ENCODE data around the gene SLC5A11. TPM values are rescaled to one million over a fixed set of nuclear protein-coding genes. Genes with fewer than 3 reads are reported as not detected.
"Not testable (repeated sequence)": the region's sequence is repeated elsewhere in the genome, so short reads cannot be mapped to it uniquely, and the experiment has no call there.

SLC5A11 gene
- total RNA-seq: not detected
- long read RNA-seq: 0 reads

GRCh38 chr16:24845726-24846547 lies at the start of gene SLC5A11:
Gene SLC5A11, plus strand, starts transcription at chr16:24845963. Its CDS starts 12,681 bp downstream, at chr16:24858644.
- intact Hi-C loops (cut with DNase I): no loop called here
- ATAC-seq: no peak
- DNase-seq (ENCODE audit: missing footprints): no peak

DNA sequence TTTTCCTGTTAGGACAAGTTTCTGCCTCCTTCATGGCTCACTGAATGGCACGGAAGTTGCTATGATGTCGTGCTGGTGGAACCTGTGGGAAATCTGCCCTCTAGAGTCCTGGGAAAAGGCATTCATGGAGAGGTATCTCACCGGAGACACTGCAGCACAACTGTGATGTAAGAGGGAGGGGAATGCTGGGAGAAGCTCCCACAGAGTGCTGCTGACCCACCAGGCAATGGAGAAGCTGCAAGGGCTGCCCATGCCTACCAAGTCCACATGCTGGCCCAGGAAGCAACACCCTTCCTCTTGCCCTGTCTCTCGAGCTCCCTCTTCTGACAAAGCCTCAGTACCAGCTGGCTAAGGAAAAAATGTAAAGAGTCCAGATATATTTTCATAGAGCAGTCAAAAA lies 45.2 kb upstream of the SLC5A11 start:
- intact Hi-C loops (cut with DNase I): loop anchor here (5.0 kb wide), 1 partner anchor 233 kb away; no protein-coding TSS in a partner anchor
- ATAC-seq (no peak), DNase-seq (ENCODE audit: missing footprints) (no peak)

- ATAC-seq (no peak), DNase-seq (ENCODE audit: missing footprints) (no peak)
- intact Hi-C loops (cut with DNase I): loop anchor here (5.0 kb wide), 1 partner anchor 235 kb away; no protein-coding TSS in a partner anchor
These were observed 43.9 kb upstream of the SLC5A11 start for GRCh38 chr16:24801761-24802302.

GRCh38 chr16:24805484-24805883 lies 40.3 kb upstream of the SLC5A11 start:
- DNase-seq (ENCODE audit: missing footprints) (no peak), ATAC-seq (no peak)
- intact Hi-C loops (cut with DNase I): no loop called here

- intact Hi-C loops (cut with DNase I): no loop called here
- no peak for DNase-seq (ENCODE audit: missing footprints)
- no peak for ATAC-seq
These were observed 38.5 kb upstream of the SLC5A11 start for GRCh38 chr16:24807301-24807700.

DNA sequence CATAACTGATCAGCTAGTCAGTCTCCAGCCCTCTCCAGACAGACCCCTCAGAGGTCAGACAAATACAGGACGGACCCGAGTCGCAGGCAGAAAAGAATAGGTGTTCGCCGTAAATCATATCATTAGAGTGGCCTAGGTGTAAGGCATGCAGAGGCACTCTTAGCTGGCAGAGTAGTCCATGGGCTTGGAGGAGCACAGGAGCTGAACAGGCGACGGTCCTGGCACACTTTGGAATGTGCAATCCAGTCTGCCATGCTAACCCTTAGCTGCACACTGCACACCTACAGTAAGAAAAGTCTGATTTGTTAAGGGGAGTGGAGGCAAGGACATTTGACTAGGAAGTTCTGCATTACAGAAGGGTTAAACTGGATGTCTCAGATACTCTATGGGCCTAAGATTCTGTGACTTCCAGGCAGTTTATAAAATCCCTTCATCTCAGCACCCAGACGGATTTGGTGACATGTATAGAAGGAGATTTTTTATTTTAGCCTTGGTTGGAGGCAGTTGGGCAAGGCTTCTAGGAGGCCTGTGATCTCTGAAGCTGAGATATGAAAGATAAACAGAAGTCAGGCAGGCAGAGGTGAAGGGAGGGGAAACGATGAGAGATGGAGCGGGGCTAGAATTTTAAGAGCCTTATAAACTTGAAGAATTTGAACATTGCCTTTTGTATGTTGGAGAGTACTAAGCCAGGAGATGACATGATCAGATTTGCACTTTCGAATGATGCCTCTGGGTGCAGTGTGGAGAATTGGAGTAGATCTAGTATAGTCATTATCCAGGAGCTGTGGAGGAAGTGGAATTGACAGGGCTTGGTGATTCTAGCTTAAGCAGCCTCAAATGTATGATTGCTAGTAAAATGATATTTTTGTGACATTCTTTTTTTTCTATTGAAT lies 34.6 kb upstream of the SLC5A11 start:
- no peak for DNase-seq (ENCODE audit: missing footprints)
- intact Hi-C loops (cut with DNase I): no loop called here
- no peak for ATAC-seq

GRCh38 chr16:24812813-24813212 lies 33.0 kb upstream of the SLC5A11 start:
- intact Hi-C loops (cut with DNase I); DNase-seq (ENCODE audit: missing footprints): not testable (repeated sequence)

DNA sequence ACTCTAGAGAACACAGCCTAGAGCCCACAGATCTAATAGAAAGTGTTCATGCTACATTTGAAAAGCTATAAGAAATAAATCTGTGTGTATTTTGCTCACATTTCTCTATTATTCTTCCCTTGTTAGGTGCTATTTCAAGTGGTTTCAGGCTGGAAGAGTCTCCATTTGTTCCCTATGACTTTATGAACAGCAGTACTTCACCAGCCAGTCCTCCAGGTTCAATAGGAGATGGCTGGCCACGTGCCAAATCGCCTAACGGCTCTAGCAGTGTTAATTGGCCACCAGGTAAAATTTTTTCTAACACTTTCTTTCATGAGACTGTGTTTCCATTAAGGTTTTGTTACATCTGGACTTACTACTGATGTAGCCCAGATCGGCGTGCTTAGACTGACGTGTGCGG lies 30.7 kb upstream of the SLC5A11 start:
- ATAC-seq (no peak), DNase-seq (ENCODE audit: missing footprints) (no peak)
- intact Hi-C loops (cut with DNase I): no loop called here

More at GRCh38 chr16:24812813-24813212, 33.0 kb upstream of the SLC5A11 start:
- ATAC-seq: not testable (repeated sequence)

GRCh38 chr16:24816688-24817087 lies 29.1 kb upstream of the SLC5A11 start:
- no peak for ATAC-seq
- no peak for DNase-seq (ENCODE audit: missing footprints)
- intact Hi-C loops (cut with DNase I): no loop called here

- intact Hi-C loops (cut with DNase I): no loop called here
- no peak for DNase-seq (ENCODE audit: missing footprints)
- ATAC-seq: no peak
These were observed 26.2 kb upstream of the SLC5A11 start for GRCh38 chr16:24819462-24820040.

DNA sequence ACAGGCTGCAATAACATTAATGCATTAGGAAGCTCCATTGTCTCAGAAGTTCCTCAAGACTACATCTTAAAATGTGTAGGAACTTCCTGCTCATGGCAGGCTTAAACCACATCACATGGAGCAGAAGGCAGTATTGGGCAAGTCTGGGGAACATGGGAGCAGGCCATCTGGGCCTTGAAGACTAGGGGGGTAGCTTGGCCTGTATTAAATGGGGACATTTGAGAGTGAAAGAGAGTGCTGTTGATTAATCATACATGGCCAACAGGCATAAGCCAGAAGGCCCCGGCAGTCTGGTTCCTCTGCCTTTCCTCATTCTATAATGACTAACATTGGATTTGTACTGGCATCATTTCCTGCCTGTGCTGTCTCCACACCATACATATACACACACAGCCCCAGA lies 25.2 kb upstream of the SLC5A11 start:
- DNase-seq (ENCODE audit: missing footprints) (no peak), ATAC-seq (no peak)
- intact Hi-C loops (cut with DNase I): no loop called here

- DNase-seq (ENCODE audit: missing footprints): no peak
- no peak for ATAC-seq
- intact Hi-C loops (cut with DNase I): no loop called here
These were observed 24.6 kb upstream of the SLC5A11 start for GRCh38 chr16:24821129-24821528.

- DNase-seq (ENCODE audit: missing footprints) (no peak), ATAC-seq (peak; percentile 32)
- intact Hi-C loops (cut with DNase I): no loop called here
These were observed 23.2 kb upstream of the SLC5A11 start for GRCh38 chr16:24822542-24822941.

DNA sequence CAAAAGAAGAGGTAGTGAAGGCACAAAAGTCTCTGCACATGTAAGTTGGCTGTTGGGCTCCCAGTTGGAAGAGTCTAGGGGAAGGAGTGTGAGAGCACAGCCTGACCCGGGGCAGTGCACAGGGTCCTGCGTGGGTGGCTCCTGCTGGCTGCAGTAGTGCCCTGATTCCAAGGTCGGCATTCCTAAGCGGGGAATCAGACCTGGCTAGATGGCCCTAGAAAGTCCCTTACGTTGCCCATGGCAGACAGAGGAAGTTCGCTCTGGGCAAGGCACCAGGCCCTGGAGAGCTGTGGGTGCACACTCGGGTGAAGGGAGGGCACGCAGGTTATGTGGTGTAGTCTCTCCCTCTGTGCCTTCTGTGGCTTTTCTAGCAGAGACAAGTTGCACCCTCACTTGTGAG lies 22.8 kb upstream of the SLC5A11 start:
- no peak for DNase-seq (ENCODE audit: missing footprints)
- intact Hi-C loops (cut with DNase I): no loop called here
- ATAC-seq: peak; percentile 40

DNA sequence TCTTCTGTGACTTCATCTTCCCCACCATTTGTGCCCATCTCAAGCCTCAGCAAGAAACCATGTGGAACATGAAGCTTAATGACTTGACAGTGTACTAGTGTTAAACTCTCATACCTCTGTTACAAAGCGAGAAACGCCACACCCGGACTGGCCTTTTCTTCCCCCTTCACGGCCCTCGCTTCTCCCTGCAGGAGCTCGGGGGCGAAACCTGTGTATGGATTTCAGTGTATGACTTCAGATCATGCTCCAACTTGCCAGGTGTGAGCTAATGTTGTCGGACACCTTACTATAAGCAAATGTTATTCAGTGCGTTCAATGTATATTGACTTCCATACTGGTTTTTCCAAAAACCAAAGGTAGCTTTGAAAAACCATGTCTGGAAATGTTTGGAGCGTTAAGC lies 20.1 kb upstream of the SLC5A11 start:
- intact Hi-C loops (cut with DNase I): no loop called here

GRCh38 chr16:24826096-24826690 lies 19.6 kb upstream of the SLC5A11 start:
- DNase-seq (ENCODE audit: missing footprints): no peak
- no peak for ATAC-seq
- intact Hi-C loops (cut with DNase I): no loop called here

More for the DNA sequence above, 20.1 kb upstream of the SLC5A11 start:
- no peak for DNase-seq (ENCODE audit: missing footprints)
- no peak for ATAC-seq

DNA sequence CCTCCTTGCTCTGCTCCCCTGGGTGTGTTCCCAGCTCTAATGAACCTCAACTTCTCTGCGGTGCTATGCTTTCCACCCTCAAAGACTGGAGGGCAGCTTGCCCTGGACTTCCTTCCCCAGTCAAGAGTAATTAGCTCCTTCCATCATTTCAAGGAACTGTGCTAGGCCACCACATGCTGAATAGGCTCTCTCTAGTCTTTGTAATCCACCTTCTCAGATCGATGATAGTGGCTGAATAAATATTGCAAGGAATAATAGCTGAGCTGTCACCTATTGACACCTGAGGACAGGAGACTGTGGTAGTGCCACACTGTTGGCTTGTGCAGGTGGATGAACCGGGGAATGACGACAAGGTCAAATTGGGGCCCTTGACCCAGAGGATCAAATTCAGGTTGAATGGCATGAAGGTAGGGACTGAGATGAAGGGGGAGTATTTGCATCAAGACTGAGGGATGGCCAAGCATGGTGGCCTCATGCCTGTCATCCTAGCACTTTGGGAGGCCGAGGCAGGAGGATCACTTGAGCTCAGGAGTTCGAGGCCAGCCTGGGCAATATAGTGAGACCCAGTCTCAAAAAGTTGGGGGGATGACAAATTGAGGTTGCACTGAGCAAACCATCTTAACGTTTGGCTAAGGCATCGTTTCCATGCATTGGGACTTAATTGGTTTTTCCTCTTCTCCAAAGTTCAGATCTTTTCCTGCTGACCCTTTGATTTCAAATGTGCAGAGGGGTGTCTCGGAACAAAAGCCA lies 18.8 kb upstream of the SLC5A11 start:
- DNase-seq (ENCODE audit: missing footprints): no peak
- intact Hi-C loops (cut with DNase I): no loop called here
- no peak for ATAC-seq

DNA sequence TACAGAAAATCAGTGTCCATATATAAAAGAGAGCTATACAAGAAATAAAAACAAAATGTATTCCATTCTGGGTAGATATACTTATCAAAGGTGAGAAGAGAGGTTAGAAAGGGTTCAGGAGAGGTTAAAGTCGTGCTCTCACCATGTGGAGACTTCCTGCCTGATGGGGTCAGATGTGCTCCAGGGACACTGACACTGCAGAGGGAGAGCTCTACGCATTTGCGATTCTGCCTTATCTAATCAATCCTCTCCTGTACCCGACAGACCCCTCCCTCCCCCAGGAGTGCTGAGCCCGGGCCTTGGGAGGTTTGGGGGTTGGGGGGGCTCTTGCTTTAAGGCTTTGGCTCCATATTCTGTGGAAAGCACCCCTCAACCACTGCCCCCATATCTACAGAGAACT lies 16.6 kb upstream of the SLC5A11 start:
- DNase-seq (ENCODE audit: missing footprints) (no peak), ATAC-seq (no peak)
- intact Hi-C loops (cut with DNase I): no loop called here

Measured in Right ventricle myocardium inferior (tissue), 1 donor.